Stimulated activated CD8-positive, alpha-beta memory T cell treated with anti-CD3 and anti-CD28 coated beads, Interleukin-12 subunit alpha, Interleukin-12 subunit beta, amount 100 ng/mL, for 4 hours (primary cell): ENCODE measurements around the gene POLR3E.
A peak's percentile ranks its signal among the peaks of the same experiment; 100 is the strongest.
"Not testable (repeated sequence)": the region's sequence is repeated elsewhere in the genome, so short reads cannot be mapped to it uniquely, and the experiment has no call there.

Source experiments
- DNase-seq: peaks from one replicate; pipeline ENCODE4 v3.0.0-alpha.2; 2020; ENCODE audit warnings: low read depth

Gene POLR3E

DNA sequence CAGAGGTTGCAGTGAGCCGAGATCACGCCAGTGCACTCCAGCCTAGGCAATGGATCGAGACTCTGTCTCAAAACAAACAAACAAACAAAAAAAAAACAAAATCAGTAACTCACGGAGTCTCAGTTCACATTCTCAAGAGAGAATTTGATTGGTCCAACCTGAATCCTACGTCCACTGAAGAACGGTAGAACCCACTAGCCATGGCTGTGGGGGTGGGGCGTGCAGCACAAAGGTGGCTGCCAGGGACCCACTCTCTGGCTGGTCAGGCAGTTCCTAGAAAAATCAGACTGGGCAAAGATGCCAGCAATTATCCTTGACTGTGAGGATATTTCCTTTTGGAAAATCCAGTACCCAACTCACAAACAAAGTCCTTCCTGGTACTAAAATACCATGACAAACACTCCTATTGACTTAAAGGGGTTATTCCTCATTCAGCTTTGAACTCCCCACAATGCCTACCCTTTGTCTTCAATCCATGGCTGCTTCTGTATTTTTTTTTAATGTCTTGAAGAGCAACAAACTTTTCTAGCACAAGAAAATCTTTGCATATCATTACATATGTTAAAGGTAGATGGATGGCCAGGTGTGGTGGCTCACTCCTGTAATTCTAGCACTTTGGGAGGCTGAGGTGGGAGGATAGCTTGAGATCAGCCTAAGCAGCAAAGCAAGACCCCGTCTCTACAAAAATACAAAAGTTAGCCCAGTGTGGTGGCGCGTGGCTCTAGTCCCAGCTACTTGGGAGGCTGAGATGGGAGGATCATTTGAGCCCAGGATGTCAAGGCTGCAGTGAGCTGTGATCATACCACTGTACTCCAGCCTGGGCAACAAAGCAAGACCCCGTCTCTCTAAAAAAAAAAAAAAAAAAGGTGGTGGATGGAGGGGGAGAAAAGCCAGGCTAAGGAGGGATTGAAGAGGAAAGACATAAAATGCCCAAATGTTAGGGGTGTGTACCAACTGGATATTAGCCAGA lies 3.8 kb upstream of the POLR3E start:
- DNase-seq: no peak

DNA sequence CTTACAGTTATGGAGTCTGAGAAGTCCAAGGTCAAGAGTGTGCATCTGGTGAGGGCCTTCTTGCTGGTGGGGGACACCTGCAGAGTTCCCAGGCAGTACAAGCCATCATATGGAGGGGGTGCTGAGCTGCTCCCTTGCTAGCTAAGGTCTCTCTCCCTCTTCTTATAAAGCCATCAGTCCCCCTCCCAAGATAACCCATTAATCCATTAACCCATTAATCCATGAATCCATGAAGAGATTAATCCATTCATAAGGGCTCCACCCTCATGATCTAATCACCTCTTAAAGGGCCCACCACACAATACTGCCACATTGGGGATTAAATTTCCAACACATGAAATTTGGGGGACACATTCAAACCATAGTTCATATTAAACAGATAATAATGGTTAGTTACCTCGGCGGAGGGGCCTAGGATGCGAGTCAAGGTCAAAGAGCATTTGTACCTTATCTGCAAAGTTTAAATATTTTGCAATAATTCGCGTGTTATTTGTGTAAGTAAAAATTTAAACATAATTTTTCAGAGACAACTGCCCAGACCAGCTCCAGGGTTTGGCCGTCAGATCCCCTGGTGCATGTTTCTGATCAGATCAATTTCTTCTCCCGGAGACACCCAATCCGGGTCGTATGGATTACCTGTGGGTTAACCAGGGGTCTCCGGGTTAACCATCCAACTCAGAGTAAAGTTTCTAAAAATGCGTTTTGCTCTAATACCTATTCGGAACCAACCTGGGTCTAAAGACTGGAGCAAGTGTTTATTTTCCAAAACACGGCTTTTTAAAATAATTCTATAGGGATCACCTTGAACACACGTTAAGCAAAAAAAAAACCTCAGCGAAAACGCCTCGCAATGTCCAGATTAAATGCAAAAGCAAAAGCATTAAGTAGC lies 740 bp upstream of the POLR3E start:
- no peak for DNase-seq

DNA sequence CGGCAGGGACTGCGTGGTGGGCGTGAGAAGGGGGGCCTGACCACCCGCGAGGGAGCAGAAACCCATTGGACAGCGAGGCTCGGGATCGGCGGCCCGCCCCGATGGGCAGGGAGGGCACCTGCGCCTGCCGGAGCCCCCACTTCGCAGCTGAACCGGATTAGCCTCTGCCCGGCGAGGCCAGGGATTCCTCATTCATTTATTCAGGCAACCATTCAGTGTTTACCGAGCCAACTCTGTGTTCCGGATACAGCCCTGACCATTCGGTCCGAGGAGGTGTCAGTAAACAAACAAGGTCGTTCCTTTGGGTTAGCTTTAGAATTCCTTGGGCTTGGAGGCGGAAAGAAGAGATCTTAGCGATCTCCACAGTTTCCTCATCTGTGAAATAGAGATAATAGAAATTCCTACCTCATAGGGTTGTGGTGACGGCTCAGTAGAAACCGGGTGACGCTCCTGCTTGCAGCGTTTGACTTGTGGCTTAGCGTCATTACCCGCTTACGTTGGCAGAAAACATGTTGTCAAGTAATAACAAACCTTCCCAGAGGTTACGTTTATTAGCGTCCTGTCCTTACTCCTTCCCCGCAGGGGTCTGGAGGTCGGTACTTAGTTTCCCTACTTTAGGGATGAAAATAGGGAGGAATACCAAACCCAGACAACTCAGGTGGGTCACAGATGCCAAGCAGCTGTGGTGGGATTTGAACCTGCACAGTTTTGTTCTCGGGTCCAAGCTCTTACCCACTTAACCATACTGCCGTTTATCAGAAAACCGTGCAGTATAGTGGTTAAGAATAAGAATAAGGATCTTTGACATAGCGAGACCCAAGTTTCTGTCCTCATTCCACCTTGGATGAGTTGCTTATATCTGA lies 893 bp downstream of the POLR3E start:
- peak; percentile 44 for DNase-seq

DNA sequence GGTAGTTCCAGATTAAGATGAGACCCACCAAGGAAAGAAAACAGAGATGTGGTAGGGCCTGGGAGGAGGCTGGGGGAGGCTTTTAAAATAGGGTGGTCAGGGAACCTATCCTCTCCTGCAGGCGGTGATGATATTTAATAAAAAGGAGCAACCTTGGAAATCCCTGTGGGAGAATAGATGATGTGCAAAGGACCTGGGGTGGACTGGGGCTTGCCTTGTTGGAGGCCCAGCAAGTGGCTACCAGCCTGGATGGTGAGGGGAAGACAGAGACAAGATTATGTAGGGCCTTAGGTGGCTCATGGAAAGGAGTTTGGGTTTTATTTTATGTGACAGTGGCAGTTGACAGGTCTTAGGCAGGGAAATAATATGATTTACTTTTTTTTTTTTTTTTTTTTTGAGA lies 1.8 kb downstream of the POLR3E start:
- no peak for DNase-seq

DNA sequence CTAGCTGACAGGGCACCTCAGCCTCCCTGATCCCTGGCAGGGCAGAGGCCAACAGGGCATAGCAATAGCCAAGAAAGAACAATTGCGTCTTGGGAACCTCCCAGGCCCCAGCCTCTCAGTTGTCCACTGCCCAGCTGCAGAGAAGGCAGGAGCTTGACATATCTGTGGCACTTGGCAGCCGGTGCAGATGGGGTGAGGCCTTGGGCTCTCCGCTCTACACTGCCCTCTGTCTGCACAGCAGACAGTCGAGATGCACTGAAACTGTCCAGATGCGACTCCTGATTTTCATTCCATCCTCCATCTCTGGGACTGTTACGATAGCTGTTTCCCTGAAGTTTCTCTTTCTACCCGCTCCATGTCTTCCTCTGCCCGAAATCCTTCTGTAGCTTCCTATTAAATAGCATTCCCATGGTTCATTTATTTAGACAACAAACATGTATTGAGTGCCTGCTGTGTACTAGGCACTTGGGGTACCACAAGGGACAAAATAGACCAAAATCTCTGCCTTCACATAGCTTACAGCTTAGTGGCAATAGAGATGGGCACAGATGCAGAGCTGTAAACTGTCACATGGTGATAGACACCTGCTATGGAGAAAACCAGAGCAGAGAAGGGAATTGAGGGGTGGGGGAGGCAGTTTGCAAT lies 3.3 kb downstream of the POLR3E start:
- DNase-seq: no peak

DNA sequence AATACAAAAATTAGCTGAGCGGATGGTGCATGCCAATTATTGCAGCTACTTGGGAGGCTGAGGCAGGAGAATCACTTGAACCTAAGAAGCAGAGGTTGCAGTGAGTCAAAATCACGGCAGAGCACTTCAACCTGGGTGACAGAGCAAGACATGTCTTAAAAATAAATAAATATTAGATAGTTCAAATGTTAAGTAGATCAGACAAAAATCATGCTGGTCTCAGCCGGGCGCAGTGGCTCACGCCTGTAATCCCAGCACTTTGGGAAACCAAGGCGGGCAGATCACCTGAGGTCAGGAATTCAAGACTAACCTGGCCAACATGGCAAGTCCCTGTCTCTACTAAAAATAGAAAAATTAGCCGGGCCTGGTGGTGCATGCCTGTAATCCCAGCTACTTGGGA lies 4.2 kb downstream of the POLR3E start:
- not testable (repeated sequence) for DNase-seq

DNA sequence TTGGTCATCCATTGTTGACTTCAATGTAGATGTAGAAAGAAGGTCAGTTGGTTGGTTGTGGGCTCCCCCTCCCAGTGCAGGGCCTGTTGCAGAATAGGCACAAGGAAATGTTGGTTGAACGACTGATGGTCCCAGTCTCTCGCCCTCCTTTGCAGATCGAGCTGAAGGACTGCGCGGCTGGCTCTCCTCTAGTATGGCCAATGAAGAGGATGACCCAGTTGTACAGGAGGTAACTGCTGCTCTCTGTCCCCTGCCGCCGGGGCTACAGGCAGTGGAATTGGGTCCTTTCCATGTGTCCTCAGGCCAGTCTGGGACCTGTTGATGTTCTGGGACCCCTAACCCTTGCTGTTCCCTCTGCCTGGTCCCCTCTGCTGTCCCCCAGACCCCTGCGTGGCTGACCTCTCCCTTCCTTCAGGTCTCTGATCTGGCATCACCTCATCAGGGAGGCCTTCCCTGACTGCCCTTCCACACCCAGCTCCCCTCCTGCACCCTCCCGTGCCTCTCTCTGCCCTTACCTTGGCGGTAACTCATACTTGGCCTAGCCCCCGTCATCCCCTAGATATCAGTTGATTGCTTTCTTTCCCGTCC lies 5.7 kb downstream of the POLR3E start:
- DNase-seq: no peak

DNA sequence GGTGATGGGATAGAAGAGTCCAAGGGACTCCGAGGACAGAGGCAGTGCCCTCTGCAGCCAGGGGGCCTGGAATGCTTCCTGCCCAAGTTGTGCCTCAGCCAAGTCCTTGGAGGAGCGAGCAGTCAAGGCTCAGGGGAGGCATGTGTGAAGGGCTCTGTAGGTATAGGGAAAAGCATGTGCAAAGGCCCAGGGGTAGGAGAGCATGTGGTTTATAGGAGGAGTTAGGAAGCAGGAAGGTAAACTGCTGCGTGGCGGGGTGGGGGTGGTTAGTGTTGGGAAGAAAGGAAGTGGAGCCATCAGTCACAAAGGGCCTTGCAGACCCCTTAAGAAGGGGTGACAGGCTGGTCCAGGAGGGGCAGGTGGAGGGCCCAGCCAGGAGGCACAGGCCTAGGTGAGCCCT lies 7.2 kb downstream of the POLR3E start:
- DNase-seq: no peak

DNA sequence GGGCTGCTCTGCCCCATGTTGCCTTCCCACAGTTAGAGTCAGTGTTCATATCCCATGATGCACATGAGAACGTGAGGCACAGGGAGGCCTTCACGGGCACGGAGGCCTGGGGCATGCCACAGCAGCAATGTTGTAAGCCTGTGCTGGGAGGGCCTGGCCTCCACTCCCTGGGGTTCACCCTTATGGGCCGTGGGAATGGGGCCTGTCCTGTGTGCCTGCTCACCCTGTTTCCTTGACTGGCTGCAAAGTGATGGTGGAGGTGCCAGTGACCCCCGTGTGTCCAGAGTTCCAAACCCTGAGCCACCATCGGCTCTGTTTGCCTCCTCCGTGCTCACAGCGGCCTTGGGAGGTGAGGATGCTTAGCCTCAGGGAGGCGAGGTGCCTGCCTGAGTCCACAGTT lies 9.6 kb downstream of the POLR3E start:
- no peak for DNase-seq

DNA sequence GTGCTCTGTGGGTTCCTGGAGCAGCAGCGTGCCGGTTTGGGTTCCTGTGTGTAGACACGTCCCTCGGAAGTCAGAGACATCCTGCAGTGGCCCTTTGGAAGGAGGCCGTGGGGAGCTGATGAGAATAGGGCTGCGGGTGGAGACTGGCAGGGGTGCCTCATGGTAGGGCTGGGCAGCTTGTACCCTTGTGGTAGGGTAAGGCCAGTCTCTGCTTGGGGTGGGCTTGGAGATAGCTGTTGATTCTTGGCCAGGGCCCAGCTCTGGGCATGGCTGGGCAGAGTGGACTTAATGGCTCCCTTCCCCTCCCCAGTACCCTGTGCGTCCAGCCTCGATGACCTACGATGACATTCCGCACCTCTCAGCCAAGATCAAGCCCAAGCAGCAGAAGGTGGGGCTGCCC lies 10.6 kb downstream of the POLR3E start:
- no peak for DNase-seq

DNA sequence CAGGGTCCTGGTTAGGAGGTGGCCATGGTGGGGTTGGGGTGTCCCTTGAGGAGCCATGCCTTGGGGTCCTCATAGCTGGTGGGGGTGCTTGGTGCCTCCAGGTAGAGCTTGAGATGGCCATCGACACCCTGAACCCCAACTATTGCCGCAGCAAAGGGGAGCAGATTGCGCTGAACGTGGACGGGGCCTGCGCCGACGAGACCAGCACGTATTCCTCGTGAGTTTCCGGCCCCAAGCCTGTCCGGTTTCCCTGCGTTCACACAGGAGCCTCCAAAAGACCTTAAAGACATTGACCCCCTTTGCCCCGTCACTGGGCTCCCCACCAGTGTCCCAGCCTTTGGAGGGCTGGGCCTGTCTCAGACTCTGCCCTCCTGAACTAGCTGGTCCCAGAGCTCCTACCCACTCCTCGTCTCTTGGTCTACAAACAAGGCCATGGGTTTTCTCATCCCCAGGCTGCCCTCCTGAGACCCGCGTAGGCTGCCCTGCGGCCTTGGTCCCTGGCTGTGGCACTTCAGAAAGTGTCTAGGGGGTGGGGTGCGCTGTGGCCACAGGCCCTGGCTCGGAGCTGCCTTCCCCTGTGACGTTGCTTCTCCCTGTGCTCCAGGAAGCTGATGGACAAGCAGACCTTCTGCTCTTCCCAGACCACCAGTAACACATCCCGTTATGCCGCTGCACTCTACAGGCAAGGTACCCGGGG lies 11.8 kb downstream of the POLR3E start:
- DNase-seq: no peak

DNA sequence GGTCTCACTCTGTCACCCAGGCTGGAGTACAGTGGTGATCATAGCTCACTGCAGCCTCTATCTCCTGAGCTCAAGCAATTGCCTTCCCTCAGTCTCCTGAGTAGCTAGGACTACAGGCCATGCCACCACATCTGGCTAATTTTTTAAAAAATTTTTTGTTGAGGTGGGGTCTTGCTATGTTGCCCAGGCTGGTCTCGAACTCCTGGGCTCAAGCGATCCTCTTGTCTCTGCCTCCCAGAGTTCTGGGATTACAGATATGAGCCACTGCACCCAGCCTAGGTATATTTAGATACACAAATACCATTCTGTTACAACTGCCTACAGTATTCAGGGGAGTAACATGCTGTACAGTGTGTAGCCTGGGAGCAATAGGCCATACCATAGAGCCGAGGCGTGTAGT lies 14.3 kb downstream of the POLR3E start:
- DNase-seq: no peak

DNA sequence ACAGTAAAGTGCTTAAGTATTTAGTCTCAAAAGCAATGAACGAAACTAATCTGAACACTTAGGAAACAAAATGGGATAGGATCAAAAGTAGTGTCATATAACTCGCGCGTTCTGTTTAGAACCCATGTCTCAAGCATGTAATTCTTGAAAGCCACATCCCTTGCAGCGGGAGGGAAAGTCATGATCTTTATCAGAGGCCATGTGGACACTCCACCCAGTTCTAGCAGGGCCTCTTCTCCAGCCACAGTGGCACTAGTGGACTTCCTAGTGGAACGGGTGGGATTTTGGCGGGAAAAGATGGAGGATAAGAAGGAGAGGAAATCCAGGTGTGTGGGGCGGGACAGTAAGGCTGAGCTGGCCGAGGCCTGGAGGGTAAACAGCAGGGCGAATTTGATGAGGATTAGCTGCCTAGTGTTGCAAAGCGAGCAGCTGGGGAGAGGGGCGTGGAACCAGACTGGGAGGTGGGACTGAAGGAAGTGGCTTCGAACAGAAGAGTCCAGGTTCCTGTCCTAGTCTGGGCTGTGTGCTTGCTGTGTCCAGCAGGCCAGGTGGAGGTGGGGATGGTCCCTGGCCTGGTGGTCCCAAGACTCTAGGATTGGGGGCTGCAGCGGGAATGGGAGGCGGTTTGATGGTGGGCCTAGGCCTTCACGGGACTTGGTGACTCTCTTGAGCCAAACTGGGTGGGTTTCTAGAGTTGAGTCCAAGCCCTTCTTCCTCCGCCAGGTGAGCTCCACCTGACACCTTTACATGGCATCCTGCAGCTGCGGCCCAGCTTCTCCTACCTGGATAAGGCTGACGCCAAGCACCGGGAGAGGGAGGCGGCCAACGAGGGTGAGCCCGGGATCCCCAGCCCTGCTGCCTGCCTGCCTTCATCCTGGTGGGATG lies 15.9 kb downstream of the POLR3E start:
- no peak for DNase-seq

DNA sequence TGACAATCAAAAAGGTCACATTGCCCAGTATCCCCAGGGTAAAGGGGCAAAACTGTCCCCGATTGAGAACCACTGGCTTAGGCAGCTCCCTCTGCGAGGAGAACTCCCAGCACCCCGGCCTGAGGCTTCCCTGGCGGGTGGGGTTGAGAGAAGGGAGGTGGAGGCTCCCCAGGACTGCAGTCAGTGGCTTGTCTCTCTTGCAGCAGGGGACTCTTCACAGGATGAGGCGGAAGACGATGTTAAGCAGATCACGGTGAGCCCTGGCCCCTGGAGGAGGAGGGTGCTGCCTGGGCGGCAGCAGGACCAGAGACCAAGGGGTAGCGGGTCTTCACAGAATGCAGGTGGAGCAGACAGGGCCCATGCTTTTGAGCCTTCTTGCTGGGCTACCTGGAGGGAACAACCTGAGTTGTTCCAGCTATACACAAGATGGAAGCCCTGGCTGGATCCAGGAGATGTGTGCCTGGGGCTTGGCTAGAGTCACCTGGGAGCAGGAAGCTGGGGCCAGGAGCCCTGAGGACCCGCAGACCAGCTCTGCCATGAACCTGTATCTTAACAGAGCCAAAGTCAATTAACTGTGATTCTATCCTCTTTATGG lies 16.8 kb downstream of the POLR3E start:
- no peak for DNase-seq

DNA sequence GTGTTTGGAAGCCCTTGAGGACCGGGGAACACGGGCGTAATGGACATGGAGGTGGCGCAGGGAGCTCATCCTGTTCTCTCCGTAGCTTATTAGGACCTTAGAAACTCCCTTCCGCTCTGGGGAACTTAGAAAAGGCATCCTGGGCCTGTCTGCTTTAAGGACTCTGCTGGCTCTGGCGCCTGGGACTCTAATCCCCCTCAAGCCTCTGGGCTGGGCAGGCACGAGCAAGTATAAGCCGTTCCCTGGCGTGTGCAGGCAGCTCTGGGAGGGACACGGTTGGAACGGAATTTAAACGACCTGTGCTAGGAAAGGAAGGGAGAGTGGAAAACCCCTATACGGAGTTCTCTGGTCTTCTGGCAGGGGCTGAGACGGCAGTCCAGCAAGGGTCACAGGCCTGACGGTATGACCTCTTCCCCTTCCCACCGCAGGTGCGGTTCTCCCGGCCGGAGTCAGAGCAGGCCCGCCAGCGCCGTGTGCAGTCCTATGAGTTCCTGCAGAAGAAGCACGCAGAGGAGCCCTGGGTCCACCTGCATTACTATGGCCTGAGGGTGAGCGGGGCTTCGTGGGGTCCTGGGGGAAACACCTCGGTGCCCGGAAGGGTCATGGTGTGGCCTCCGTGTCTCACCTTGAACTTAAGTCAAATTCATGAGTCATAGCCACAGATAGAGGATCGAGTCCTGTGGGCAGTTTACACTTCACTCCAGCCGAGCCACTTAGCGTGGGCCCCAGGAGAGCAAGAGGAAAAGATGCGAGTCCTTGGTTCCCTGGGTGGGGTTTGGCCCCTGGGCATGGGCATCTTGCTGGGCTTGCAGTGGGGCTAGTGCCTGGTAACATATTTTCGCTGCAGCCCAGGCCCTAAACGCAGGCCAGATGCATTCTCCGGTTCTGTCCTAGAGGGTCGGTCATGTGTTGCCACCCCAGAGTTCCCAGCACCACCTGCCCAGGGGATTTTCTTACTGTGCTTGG lies 17.7 kb downstream of the POLR3E start:
- no peak for DNase-seq

DNA sequence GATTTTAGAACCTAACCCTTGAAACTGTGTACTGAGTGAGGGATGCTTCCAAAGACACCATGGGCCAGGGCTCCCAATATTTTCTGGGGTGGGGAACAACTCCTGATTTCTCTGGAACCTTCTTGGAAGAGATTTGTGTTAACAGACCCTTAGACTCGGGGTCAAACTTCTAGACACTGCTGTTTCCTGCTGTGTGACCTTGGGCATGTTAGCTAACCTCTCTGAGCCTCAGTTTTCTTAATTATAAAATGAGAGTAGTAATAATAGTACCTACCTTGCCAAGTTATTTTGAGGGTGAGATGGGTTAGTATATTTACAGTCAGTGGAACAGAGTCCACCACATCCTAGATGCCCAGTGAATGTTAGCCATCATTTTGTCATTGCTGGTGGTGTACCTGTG lies 18.8 kb downstream of the POLR3E start:
- no peak for DNase-seq

DNA sequence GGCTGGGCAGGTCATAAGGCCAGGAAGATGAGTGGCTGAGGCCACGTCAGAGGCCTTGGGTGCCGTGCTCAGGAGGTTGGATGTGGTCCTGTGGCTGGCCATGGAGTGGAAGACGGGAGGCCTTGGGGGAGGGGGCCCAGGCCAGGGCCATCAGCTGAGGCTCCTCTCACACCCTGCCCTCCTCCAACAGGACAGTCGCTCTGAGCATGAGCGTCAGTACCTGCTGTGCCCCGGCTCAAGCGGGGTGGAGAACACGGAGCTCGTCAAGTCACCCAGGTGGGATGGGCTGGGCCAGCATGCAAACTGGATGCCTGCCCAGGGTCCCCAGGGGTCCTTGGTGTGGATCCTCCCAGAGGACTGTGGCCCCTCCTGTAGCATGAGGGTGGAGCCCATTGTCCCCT lies 19.2 kb downstream of the POLR3E start:
- DNase-seq: no peak

DNA sequence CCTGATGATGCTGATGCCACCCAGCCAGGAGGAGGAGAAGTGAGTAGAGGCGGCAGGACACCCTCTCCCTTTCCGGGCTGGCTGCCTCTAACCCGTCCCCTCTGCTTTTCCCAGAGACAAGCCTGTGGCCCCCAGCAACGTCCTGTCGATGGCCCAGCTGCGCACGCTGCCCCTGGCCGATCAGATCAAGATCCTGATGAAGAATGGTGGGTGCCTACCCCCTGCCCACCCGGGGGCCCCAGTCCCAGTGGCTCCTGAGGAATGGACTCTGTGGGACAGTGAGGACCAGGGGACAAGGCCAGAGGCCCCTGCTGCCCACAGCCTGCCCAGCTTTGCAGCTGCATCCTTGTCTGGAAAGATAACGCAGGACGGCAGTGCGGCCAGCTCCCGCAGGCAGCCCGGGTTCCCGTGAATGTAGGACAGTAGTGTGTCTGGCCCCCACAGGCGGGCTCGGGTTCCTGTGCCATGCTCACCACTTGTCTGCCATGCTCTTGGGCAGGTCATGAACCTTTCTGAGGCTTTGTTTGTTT lies 19.9 kb downstream of the POLR3E start:
- no peak for DNase-seq
